ENCODE results near the gene PASK. TPM values are rescaled to one million over a fixed set of nuclear protein-coding genes. Genes with fewer than 3 reads are reported as not detected.

The PASK gene
- total RNA-seq, 1 experiment from 2014 or later = 9.0 TPM

DNA sequence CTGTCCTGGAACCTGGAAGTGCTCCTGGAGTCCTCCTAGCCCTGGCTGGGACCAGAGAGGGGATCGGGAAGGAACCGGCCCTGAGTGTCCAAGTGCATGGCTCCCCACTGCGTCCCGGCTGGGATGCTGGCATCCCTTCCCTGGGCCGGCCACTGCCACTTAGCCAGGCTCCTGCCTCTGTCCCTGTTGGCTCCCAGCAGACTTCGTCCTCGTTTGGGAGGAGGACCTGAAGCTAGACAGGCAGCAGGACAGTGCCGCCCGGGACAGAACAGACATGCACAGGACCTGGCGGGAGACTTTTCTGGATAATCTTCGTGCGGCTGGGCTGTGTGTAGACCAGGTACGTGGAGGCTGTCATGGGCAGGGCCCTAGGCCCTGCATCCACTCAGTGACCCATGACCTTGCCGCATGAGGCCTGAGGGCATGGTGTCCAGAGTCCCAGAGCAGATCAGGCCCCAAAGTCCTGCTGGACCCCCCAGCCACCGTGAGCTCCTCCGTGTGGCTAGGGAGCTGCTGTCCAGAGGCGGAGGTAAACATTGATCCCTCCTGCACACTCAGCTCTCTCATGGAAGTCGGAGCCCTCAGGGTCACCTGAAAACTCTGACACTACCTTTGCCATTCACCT, 46.3 kb upstream of the PASK start:
- no peak for DNase-seq (ENCODE audit: unreplicated experiment)
- H3K4me1 Mint-ChIP-seq (ENCODE audit: insufficient read depth, unreplicated experiment) = no peaks in the 10 kb centered on the region
- intact Hi-C loops (cut with micrococcal nuclease) = no loop called here
- no peak overlapping the region for H3K4me3 Mint-ChIP-seq (ENCODE audit: unreplicated experiment)
- TF ChIP-seq, protein P1, sequence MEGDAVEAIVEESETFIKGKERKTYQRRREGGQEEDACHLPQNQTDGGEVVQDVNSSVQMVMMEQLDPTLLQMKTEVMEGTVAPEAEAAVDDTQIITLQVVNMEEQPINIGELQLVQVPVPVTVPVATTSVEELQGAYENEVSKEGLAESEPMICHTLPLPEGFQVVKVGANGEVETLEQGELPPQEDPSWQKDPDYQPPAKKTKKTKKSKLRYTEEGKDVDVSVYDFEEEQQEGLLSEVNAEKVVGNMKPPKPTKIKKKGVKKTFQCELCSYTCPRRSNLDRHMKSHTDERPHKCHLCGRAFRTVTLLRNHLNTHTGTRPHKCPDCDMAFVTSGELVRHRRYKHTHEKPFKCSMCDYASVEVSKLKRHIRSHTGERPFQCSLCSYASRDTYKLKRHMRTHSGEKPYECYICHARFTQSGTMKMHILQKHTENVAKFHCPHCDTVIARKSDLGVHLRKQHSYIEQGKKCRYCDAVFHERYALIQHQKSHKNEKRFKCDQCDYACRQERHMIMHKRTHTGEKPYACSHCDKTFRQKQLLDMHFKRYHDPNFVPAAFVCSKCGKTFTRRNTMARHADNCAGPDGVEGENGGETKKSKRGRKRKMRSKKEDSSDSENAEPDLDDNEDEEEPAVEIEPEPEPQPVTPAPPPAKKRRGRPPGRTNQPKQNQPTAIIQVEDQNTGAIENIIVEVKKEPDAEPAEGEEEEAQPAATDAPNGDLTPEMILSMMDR (IDR thresholded peaks at IDR 0.05; ENCODE audit: unreplicated experiment) = no peak
- no peak overlapping the region for H3K27ac Mint-ChIP-seq (ENCODE audit: low read depth, unreplicated experiment)
- H3K36me3 Mint-ChIP-seq (ENCODE audit: insufficient read depth, unreplicated experiment) = no peaks in the 10 kb centered on the region
- POLR2A ChIA-PET = no interaction called here
- H3K27me3 Mint-ChIP-seq (ENCODE audit: insufficient read depth, unreplicated experiment) = no peaks in the 10 kb centered on the region
- CTCF ChIA-PET = interaction anchor here (0.6 kb wide), 1 partner anchor 344 kb away, joined by 3 read pairs; no protein-coding TSS in a partner anchor
- no peaks in the 10 kb centered on the region for H3K9me3 Mint-ChIP-seq (ENCODE audit: unreplicated experiment)
- no TSS peak for BruUV-seq (replicated peaks)

DNA sequence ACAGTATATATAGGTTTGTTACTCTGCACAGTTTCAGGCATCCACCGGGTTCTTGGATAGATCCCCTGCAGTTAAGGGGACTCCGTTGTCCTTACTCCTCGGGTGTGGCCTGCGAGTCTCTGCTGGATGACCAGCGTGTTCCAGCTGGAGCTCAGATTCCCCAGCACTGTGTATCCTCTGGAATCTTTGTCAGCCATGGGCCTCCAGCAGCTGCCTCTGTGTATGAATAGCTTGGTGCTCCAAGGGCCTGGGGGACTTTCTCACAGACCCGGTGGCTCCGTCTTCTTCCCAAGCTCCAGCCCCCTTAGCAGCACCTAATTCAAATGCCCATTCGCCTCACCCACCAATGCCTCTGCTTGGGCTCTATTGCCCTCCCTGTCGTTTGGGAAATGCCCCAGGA, 45.5 kb upstream of the PASK start:
- no peak for DNase-seq (ENCODE audit: unreplicated experiment)
- ChIA-PET CTCF (no interaction called here), POLR2A (no interaction called here)
- Mint-ChIP-seq H3K27me3 (ENCODE audit: insufficient read depth, unreplicated experiment) (no peaks in the 10 kb centered on the region), H3K4me3 (ENCODE audit: unreplicated experiment) (no peak overlapping the region), H3K36me3 (ENCODE audit: insufficient read depth, unreplicated experiment) (no peaks in the 10 kb centered on the region), H3K9me3 (ENCODE audit: unreplicated experiment) (no peaks in the 10 kb centered on the region), H3K27ac (ENCODE audit: low read depth, unreplicated experiment) (no peak overlapping the region), H3K4me1 (ENCODE audit: insufficient read depth, unreplicated experiment) (no peaks in the 10 kb centered on the region)
- intact Hi-C loops (cut with micrococcal nuclease) = no loop called here
- TF ChIP-seq, protein P1 (IDR thresholded peaks at IDR 0.05; ENCODE audit: unreplicated experiment) = no peak
- BruUV-seq (replicated peaks) = no TSS peak

DNA sequence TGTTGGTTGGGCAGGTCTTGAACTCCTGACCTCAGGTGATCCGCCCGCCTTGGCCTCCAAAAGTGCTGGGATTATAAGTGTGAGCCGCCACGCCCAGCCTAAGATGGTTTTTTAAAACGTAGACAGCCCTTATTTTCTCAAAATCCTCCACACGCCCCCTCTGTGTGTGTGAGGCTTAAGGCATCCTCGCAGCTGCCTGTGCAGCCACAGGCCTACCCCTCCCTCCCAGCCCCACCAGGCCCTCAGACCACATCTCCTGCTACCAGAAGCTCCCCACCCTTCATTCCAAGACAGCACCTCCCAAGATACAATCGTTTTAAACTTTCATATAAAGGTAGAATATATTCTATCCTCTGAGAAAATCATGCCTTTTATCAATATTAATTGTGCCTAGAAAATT, 44.0 kb upstream of the PASK start:
- Mint-ChIP-seq H3K27me3 (ENCODE audit: insufficient read depth, unreplicated experiment) (no peaks in the 10 kb centered on the region), H3K4me3 (ENCODE audit: unreplicated experiment) (no peak overlapping the region), H3K9me3 (ENCODE audit: unreplicated experiment) (no peaks in the 10 kb centered on the region), H3K27ac (ENCODE audit: low read depth, unreplicated experiment) (no peak overlapping the region), H3K4me1 (ENCODE audit: insufficient read depth, unreplicated experiment) (no peaks in the 10 kb centered on the region), H3K36me3 (ENCODE audit: insufficient read depth, unreplicated experiment) (no peaks in the 10 kb centered on the region)
- ChIA-PET CTCF (no interaction called here), POLR2A (no interaction called here)
- no peak for DNase-seq (ENCODE audit: unreplicated experiment)
- no TSS peak for BruUV-seq (replicated peaks)
- TF ChIP-seq, protein P1 (IDR thresholded peaks at IDR 0.05; ENCODE audit: unreplicated experiment) = no peak
- intact Hi-C loops (cut with micrococcal nuclease) = no loop called here

DNA sequence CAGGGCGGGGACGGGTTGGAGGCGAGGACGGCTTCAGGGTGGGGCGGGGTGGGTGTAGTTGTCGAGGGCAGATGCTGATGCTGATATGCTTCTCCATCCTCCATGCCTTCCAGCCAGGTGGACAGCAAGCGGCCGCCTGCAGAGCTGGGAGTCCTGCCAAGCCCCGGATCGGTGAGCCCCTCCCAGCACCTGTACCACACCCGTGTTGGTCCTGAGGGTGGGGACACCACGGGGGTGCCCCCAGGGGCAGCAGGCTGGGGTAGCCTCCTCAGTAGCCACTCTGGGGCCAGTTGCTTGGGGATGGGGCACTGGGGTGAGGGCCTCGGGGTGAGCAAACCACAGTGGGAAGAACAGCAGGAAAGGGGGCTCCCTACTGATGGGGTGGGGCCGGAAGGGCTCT, 41.8 kb upstream of the PASK start:
- CTCF ChIA-PET = no interaction called here
- H3K9me3 Mint-ChIP-seq (ENCODE audit: unreplicated experiment) = no peaks in the 10 kb centered on the region
- TF ChIP-seq, protein P1 (IDR thresholded peaks at IDR 0.05; ENCODE audit: unreplicated experiment) = no peak
- H3K4me1 Mint-ChIP-seq (ENCODE audit: insufficient read depth, unreplicated experiment) = no peaks in the 10 kb centered on the region
- POLR2A ChIA-PET = no interaction called here
- no peaks in the 10 kb centered on the region for H3K36me3 Mint-ChIP-seq (ENCODE audit: insufficient read depth, unreplicated experiment)
- no peaks in the 10 kb centered on the region for H3K27me3 Mint-ChIP-seq (ENCODE audit: insufficient read depth, unreplicated experiment)
- no peak for DNase-seq (ENCODE audit: unreplicated experiment)
- intact Hi-C loops (cut with micrococcal nuclease) = no loop called here
- H3K4me3 Mint-ChIP-seq (ENCODE audit: unreplicated experiment) = no peak overlapping the region
- no peak overlapping the region for H3K27ac Mint-ChIP-seq (ENCODE audit: low read depth, unreplicated experiment)
- no TSS peak for BruUV-seq (replicated peaks)
